ENCODE data around the gene ZBTB1. TPM values are rescaled to one million over a fixed set of nuclear protein-coding genes. Genes with fewer than 3 reads are reported as not detected.

ZBTB1 gene
- total RNA-seq, 1 donor from 2014 or later = 46.1 TPM

DNA sequence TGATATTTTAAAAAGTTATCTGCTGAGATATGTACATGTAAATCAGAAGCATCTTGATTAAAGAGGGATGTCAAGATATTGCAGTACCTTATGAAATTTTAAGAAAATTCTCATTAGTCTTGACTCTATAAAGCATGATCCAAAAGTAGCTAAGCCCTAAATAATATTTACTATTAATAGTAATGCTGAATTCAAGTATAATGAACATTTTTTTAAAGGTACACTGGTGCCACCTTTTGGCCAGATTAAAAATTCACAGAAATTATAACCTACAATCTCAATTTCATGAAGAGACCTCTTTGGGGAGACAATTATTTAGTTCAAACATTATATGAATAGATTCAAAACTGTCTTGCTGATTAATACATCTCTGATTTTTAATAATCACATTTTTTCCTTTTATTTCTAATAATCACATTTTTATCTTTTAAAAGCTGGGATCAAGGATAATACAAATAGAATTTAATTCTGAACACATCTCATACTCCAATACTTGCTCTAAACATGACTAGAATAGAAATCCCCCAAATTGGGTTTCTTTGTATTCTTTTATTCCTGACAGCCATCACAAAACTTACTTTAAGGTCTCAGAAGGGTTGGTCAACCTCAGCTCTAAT, 25.8 kb upstream of the ZBTB1 start:
- Histone ChIP-seq H3K4me3 (no peak overlapping the region), H3K27me3 (ENCODE audit: low read depth) (no peaks in the 10 kb centered on the region), H3K9me3 (no peaks in the 10 kb centered on the region), H3K27ac (no peak overlapping the region), H3K4me1 (no peaks in the 10 kb centered on the region), H3K36me3 (peaks cover 3% of the 10 kb centered on the region)
- TF ChIP-seq, protein P1, sequence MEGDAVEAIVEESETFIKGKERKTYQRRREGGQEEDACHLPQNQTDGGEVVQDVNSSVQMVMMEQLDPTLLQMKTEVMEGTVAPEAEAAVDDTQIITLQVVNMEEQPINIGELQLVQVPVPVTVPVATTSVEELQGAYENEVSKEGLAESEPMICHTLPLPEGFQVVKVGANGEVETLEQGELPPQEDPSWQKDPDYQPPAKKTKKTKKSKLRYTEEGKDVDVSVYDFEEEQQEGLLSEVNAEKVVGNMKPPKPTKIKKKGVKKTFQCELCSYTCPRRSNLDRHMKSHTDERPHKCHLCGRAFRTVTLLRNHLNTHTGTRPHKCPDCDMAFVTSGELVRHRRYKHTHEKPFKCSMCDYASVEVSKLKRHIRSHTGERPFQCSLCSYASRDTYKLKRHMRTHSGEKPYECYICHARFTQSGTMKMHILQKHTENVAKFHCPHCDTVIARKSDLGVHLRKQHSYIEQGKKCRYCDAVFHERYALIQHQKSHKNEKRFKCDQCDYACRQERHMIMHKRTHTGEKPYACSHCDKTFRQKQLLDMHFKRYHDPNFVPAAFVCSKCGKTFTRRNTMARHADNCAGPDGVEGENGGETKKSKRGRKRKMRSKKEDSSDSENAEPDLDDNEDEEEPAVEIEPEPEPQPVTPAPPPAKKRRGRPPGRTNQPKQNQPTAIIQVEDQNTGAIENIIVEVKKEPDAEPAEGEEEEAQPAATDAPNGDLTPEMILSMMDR (IDR thresholded peaks at IDR 0.05) = peak; percentile 50
- ATAC-seq (no peak), DNase-seq (no peak)
- intact Hi-C loops (cut with DNase I) = no loop called here

DNA sequence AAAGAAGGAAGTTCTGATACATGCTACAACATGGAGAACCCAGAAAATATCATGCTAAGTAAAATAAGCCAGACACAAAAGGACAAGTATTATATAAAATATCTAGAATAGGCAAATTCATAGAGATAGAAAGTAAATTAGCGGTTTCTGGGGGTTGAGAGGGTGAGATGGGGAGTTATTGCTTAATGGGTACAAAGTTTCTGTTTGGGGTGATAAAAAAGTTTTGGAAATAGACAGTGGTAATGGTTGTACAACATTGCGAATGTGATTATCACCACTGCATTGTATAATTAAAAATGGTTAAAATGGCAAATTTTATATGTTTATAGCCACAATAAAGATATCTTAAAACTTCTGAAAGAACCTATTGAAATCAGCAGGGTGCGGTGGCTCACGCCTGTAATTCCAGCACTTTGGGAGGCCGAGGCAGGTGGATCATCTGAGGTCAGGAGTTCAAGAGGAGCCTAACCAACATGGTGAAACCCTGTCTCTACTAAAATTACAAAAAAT, 15.9 kb upstream of the ZBTB1 start:
- intact Hi-C loops (cut with DNase I) = no loop called here
- ATAC-seq (no peak), DNase-seq (no peak)
- Histone ChIP-seq H3K4me3 (no peak overlapping the region), H3K27ac (no peak overlapping the region), H3K4me1 (no peaks in the 10 kb centered on the region), H3K27me3 (ENCODE audit: low read depth) (no peaks in the 10 kb centered on the region), H3K36me3 (peaks cover 57% of the 10 kb centered on the region), H3K9me3 (no peaks in the 10 kb centered on the region)
- TF ChIP-seq, protein P1 (IDR thresholded peaks at IDR 0.05) = no peak

DNA sequence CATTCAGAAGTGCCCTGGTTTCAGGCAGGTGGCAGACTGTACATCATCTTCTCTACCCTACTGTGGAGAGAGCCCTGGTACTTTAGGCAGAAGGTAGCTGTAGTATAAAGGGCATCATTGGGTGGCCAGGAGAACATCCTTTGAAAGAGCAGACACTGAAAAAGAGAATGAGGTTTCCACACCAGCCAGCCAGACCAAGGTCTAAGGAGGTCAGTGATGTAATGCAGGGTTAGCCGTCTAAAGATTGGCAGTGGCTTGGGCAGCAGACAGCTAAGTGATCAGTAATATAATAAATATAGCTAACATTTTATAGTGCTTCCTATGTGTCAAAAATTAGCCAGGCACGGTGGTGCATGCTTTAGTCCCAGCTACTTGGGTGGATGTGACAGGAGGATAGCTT, 12.9 kb upstream of the ZBTB1 start:
- Histone ChIP-seq H3K4me3 (no peak overlapping the region), H3K4me1 (no peaks in the 10 kb centered on the region), H3K9me3 (no peaks in the 10 kb centered on the region), H3K27me3 (ENCODE audit: low read depth) (no peaks in the 10 kb centered on the region), H3K36me3 (peaks cover 43% of the 10 kb centered on the region), H3K27ac (no peak overlapping the region)
- DNase-seq = no peak
- no peak for ATAC-seq
- intact Hi-C loops (cut with DNase I) = no loop called here
- TF ChIP-seq, protein P1 (IDR thresholded peaks at IDR 0.05) = no peak

DNA sequence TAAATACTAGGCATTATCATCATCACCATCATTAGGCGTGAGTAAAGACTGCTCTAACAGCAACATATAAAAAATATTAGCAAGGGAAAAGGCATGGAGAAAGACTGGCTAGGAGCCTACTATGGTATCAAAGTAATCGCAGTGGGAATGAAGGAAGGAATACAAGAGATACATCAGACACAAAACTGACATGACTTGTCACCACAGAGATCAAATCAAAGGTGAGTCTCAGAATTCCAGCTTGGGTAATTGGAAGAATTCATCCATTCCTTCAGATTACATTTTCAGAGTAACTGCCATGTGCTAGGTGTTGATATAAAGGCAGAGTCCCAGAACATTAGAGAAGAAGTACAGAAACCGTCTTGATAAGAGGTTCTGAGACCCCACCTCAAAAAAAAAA, 11.1 kb upstream of the ZBTB1 start:
- intact Hi-C loops (cut with DNase I) = no loop called here
- no peak for ATAC-seq
- no peaks in the 10 kb centered on the region for H3K27me3 ChIP-seq (ENCODE audit: low read depth)
- no peaks in the 10 kb centered on the region for H3K9me3 ChIP-seq
- H3K36me3 ChIP-seq = peaks cover 25% of the 10 kb centered on the region
- H3K27ac ChIP-seq = no peak overlapping the region
- TF ChIP-seq, protein P1 (IDR thresholded peaks at IDR 0.05) = no peak
- H3K4me1 ChIP-seq = no peaks in the 10 kb centered on the region
- H3K4me3 ChIP-seq = no peak overlapping the region
- DNase-seq = no peak

DNA sequence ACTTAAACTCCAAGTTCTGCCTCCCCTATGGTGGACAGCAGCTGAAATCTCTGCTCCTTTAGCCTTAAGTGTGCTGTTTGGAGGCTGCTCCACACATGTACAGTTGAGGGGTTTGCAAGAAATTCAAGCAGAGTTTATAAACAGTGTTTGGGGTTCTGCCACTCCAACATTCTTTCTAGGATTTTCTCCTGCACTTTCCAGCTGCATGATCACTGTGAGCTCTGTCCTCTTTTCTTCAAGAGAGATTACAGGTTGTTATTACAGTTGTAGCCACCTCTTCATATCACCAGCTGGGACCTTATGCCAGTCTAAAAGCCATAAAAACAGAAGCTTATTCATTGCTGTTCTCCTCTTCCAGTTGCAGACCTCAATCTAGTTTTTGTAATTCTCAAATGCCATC, 9.3 kb upstream of the ZBTB1 start:
- H3K9me3 ChIP-seq = no peaks in the 10 kb centered on the region
- no peak overlapping the region for H3K27ac ChIP-seq
- H3K36me3 ChIP-seq = peaks cover 8% of the 10 kb centered on the region
- intact Hi-C loops (cut with DNase I) = no loop called here
- no peak overlapping the region for H3K4me3 ChIP-seq
- DNase-seq (no peak), ATAC-seq (no peak)
- no peaks in the 10 kb centered on the region for H3K27me3 ChIP-seq (ENCODE audit: low read depth)
- TF ChIP-seq, protein P1 (IDR thresholded peaks at IDR 0.05) = no peak
- no peaks in the 10 kb centered on the region for H3K4me1 ChIP-seq

Measured in lower lobe of right lung (tissue), 2 donors.